Measurements from ENCODE around the gene UBE2F.

Gene UBE2F

GRCh38 chr2:238040918-238041317 lies 74.1 kb downstream of the UBE2F start:
- DNase-seq (ENCODE audit: low spot score), result no peak
- no peak for TF ChIP-seq CTCF (IDR thresholded peaks at IDR 0.05; ENCODE audit: extremely low read depth, missing control alignments)

GRCh38 chr2:238042090-238042489 lies 75.3 kb downstream of the UBE2F start:
- no peak for DNase-seq (ENCODE audit: low spot score)
- TF ChIP-seq CTCF (IDR thresholded peaks at IDR 0.05; ENCODE audit: extremely low read depth, missing control alignments), result no peak

- DNase-seq (ENCODE audit: low spot score), result no peak
These were observed 76.2 kb downstream of the UBE2F start for GRCh38 chr2:238042849-238043584.

GRCh38 chr2:238043851-238044250 lies 77.0 kb downstream of the UBE2F start:
- TF ChIP-seq CTCF (IDR thresholded peaks at IDR 0.05; ENCODE audit: extremely low read depth, missing control alignments), result no peak
- DNase-seq (ENCODE audit: low spot score), result no peak

More at GRCh38 chr2:238042849-238043584, 76.2 kb downstream of the UBE2F start:
- TF ChIP-seq CTCF (IDR thresholded peaks at IDR 0.05; ENCODE audit: extremely low read depth, missing control alignments), result no peak

GRCh38 chr2:238045575-238045974 lies 78.8 kb downstream of the UBE2F start:
- TF ChIP-seq CTCF (IDR thresholded peaks at IDR 0.05; ENCODE audit: extremely low read depth, missing control alignments), result no peak

GRCh38 chr2:238046725-238047270 lies 80.0 kb downstream of the UBE2F start:
- no peak for TF ChIP-seq CTCF (IDR thresholded peaks at IDR 0.05; ENCODE audit: extremely low read depth, missing control alignments)
- no peak for DNase-seq (ENCODE audit: low spot score)

More at GRCh38 chr2:238045575-238045974, 78.8 kb downstream of the UBE2F start:
- DNase-seq (ENCODE audit: low spot score), result no peak

- DNase-seq (ENCODE audit: low spot score), result no peak
- no peak for TF ChIP-seq CTCF (IDR thresholded peaks at IDR 0.05; ENCODE audit: extremely low read depth, missing control alignments)
These were observed 86.5 kb downstream of the UBE2F start for GRCh38 chr2:238053191-238053776.

Data from GM20000 (cell line).